H1 (cell line): Measurements from ENCODE around the gene PDYN. TPM values are rescaled to one million over a fixed set of nuclear protein-coding genes. Genes with fewer than 3 reads are reported as not detected.

Experiments
- CTCF ChIA-PET: fragments of 300-600 bp; sonication (Branson Sonifier 250); formaldehyde crosslinking; loops from one replicate; lab custom pipeline; 2021; ENCODE audit not compliant: partially characterized antibody; lab: Charles Lee
- POLR2A ChIA-PET: fragments of 300-600 bp; sonication (Branson Sonifier 250); formaldehyde crosslinking; loops from one replicate; lab custom pipeline; 2021; ENCODE audit warnings: inconsistent platforms; ENCODE audit not compliant: partially characterized antibody; lab: Charles Lee
- DNase-seq, 2 experiments: peaks; one replicate each; pipeline versions ENCODE4 v3.0.0 to v3.0.0-alpha.2; 2010 to 2022; ENCODE audit warnings: low spot score in 2 of 2, low read depth in 1 of 2, mixed read lengths in 1 of 2
- FAIRE-seq: peaks from 2 replicates; lab custom pipeline; 2011; peaks lifted over from hg19 to GRCh38; lab: Jason Lieb, UNC
- H2AFZ ChIP-seq: 2 replicates; pipeline ENCODE4 v1.8.1; 2012; ENCODE audit warnings: low read length, inconsistent platforms
- H2AK5ac ChIP-seq: 2 replicates; pipeline ENCODE4 v1.6.1; 2013; ENCODE audit warnings: low read depth, low read length
- H2BK120ac ChIP-seq: replicated peaks from 2 replicates; pipeline ENCODE3; 2013; ENCODE audit warnings: low read depth, low read length, inconsistent platforms
- H2BK12ac ChIP-seq: 2 replicates; pipeline ENCODE4 v1.6.1; 2013; ENCODE audit warnings: low read depth, low read length
- H2BK15ac ChIP-seq: 2 replicates; pipeline ENCODE4 v1.6.1; 2013; ENCODE audit warnings: low read length
- H2BK20ac ChIP-seq: 2 replicates; pipeline ENCODE4 v1.6.1; 2013; ENCODE audit warnings: low read length
- H2BK5ac ChIP-seq: 2 replicates; pipeline ENCODE4 v1.6.1; 2013; ENCODE audit warnings: low read depth, low read length
- H3K14ac ChIP-seq: 2 replicates; pipeline ENCODE4 v1.6.1; 2013; ENCODE audit warnings: inconsistent platforms; ENCODE audit not compliant: insufficient read length
- H3K18ac ChIP-seq: 2 replicates; pipeline ENCODE4 v1.6.1; 2013; ENCODE audit warnings: low read length; ENCODE audit errors: extremely low read depth
- H3K23ac ChIP-seq: 2 replicates; pipeline ENCODE4 v1.6.1; 2013; ENCODE audit warnings: inconsistent platforms; ENCODE audit not compliant: insufficient read length
- H3K23me2 ChIP-seq: 2 replicates; pipeline ENCODE4 v1.6.1; 2013; ENCODE audit warnings: low read depth, low read length
- H3K27ac ChIP-seq: 2 replicates; pipeline ENCODE4 v1.6.1; 2011; ENCODE audit warnings: low read depth, low read length, inconsistent platforms
- H3K27me3 ChIP-seq, 4 experiments: replicated peaks in 1 of 4; 1 replicate in 1 of 4; 2 replicates in 3 of 4; pipeline versions ENCODE4 v1.6.1 to v1.8.1; 2011 to 2013; ENCODE audit warnings: low read length in 3 of 4, mild to moderate bottlenecking in 3 of 4, inconsistent platforms in 2 of 4, mixed read lengths in 2 of 4, moderate library complexity in 1 of 4; ENCODE audit not compliant: control insufficient read depth in 3 of 4, insufficient read depth in 3 of 4; ENCODE audit errors: extremely low read depth in 1 of 4
- H3K36me3 ChIP-seq, 4 experiments: 2 replicates each; pipeline versions ENCODE4 v1.6.1 to v1.8.1; 2011 to 2013; ENCODE audit warnings: mild to moderate bottlenecking in 4 of 4, low read length in 3 of 4, moderate library complexity in 2 of 4, control low read depth in 1 of 4, inconsistent platforms in 1 of 4; ENCODE audit not compliant: insufficient read depth in 4 of 4, control insufficient read depth in 2 of 4
- H3K4ac ChIP-seq: replicated peaks from 2 replicates; pipeline ENCODE3; 2013; ENCODE audit warnings: low read length, low read depth, mixed read lengths, inconsistent platforms; ENCODE audit not compliant: insufficient read length
- H3K4me1 ChIP-seq, 4 experiments: replicated peaks in 1 of 4; 1 replicate in 1 of 4; 2 replicates in 3 of 4; pipeline versions ENCODE4 v1.6.1 to v1.8.1; 2011 to 2013; ENCODE audit warnings: low read length in 3 of 4, inconsistent platforms in 2 of 4, mixed read lengths in 1 of 4; ENCODE audit not compliant: insufficient read depth in 4 of 4, control insufficient read depth in 3 of 4
- H3K4me2 ChIP-seq, 2 experiments: 2 replicates each; pipeline versions ENCODE4 v1.6.1 to v1.8.1; 2011 to 2013; ENCODE audit warnings: low read depth in 2 of 2, low read length in 2 of 2, control low read depth in 1 of 2, inconsistent platforms in 1 of 2, mild to moderate bottlenecking in 1 of 2; ENCODE audit not compliant: insufficient read depth in 1 of 2
- H3K4me3 ChIP-seq, 4 experiments: fragments of 200-600, 300-600 bp in 1 of 4; sonication (generic), shearing (Covaris generic), sonication (Bioruptor Twin) in 1 of 4; 2 replicates each; pipeline versions ENCODE4 v1.5.1 to v1.8.1; 2011 to 2016; ENCODE audit warnings: low read length in 4 of 4, low read depth in 3 of 4, control low read depth in 2 of 4, inconsistent platforms in 2 of 4, mild to moderate bottlenecking in 2 of 4, mixed read lengths in 1 of 4, moderate library complexity in 1 of 4; ENCODE audit not compliant: insufficient read depth in 2 of 4; ENCODE audit errors: extremely low read depth in 1 of 4
- H3K56ac ChIP-seq: replicated peaks from 2 replicates; pipeline ENCODE3; 2013; ENCODE audit warnings: low read depth, mild to moderate bottlenecking, mixed read lengths, low read length, inconsistent platforms; ENCODE audit not compliant: insufficient read length
- H3K79me1 ChIP-seq: 2 replicates; pipeline ENCODE4 v1.6.1; 2013; ENCODE audit warnings: low read depth, low read length, control low read depth
- H3K79me2 ChIP-seq, 2 experiments: 2 replicates each; pipeline versions ENCODE4 v1.6.1 to v1.8.1; 2012 to 2013; ENCODE audit warnings: low read length in 2 of 2, mild to moderate bottlenecking in 2 of 2, inconsistent platforms in 1 of 2; ENCODE audit not compliant: insufficient read depth in 2 of 2, control insufficient read depth in 1 of 2
- H3K9ac ChIP-seq, 4 experiments: replicated peaks in 1 of 4; 1 replicate in 1 of 4; 2 replicates in 3 of 4; pipeline versions ENCODE4 v1.6.1 to v1.8.1; 2011 to 2013; ENCODE audit warnings: low read depth in 3 of 4, low read length in 3 of 4, control low read depth in 2 of 4, mild to moderate bottlenecking in 2 of 4, moderate library complexity in 2 of 4, inconsistent platforms in 1 of 4; ENCODE audit errors: extremely low read depth in 1 of 4
- H3K9me3 ChIP-seq, 2 experiments: 2 replicates each; pipeline versions ENCODE4 v1.6.1 to v1.8.1; 2012 to 2013; ENCODE audit warnings: mild to moderate bottlenecking in 2 of 2, moderate library complexity in 2 of 2, control low read depth in 1 of 2, inconsistent platforms in 1 of 2, low read depth in 1 of 2, low read length in 1 of 2, mixed read lengths in 1 of 2; ENCODE audit not compliant: insufficient read depth in 2 of 2
- H4K20me1 ChIP-seq, 2 experiments: replicated peaks in 1 of 2; 2 replicates each; pipeline versions ENCODE3 to v1.8.1; 2011 to 2013; ENCODE audit warnings: inconsistent platforms in 2 of 2, low read length in 2 of 2, mild to moderate bottlenecking in 1 of 2; ENCODE audit not compliant: insufficient read depth in 2 of 2, control insufficient read depth in 1 of 2
- H4K5ac ChIP-seq: 2 replicates; pipeline ENCODE4 v1.6.1; 2013; ENCODE audit warnings: low read length, low read depth, mixed read lengths, inconsistent platforms; ENCODE audit not compliant: insufficient read length
- H4K8ac ChIP-seq: 2 replicates; pipeline ENCODE4 v1.8.0; 2013; ENCODE audit warnings: mild to moderate bottlenecking, moderate library complexity, low read length, inconsistent platforms; ENCODE audit not compliant: insufficient read depth; ENCODE audit errors: extremely low read depth
- H4K91ac ChIP-seq: replicated peaks from 2 replicates; pipeline ENCODE3; 2013; ENCODE audit warnings: low read length, mixed read lengths, inconsistent platforms; ENCODE audit not compliant: insufficient read length
- E2F6 ChIP-seq: IDR thresholded peaks from 2 replicates; pipeline ENCODE4 v1.6.1; 2012; ENCODE audit warnings: inconsistent platforms
- SUZ12 ChIP-seq: fragments of 200-600 bp; sonication (generic); IDR thresholded peaks from 2 replicates; pipeline ENCODE4 v1.6.1; 2012; ENCODE audit warnings: mild to moderate bottlenecking, inconsistent platforms, low read length, moderate library complexity, mixed read lengths
- WGBS, 2 experiments: shearing (Covaris generic) in 1 of 2; methylation state at CpG; one replicate each; pipeline versions ENCODE4 v1.1.6 to v1.1.7; 2013 to 2015; ENCODE audit warnings: low lambda C conversion rate in 2 of 2, mixed read lengths in 2 of 2, inconsistent platforms in 1 of 2, low coverage in 1 of 2, missing lambda C conversion rate in 1 of 2; ENCODE audit not compliant: insufficient replicate concordance in 2 of 2, insufficient coverage in 1 of 2, insufficient read length in 1 of 2; ENCODE audit errors: extremely low coverage in 1 of 2, missing lambda C conversion rate in 1 of 2; 5-methylcytosine and 5-hydroxymethylcytosine counted together
- polyA plus RNA-seq, 7 experiments: library from polyadenylated mRNA; depleted of rRNA in 3 of 7; stranded (reverse) in 5 of 7; unstranded in 2 of 7; fragments of >200 nt in 5 of 7; fragments of 200-250 nt in 2 of 7; gene quantifications; 1 replicate in 5 of 7; 2 replicates in 1 of 7; 4 replicates in 1 of 7; pipeline versions ENCODE4 v1.2.1 to v1.2.3, GENCODE V29; 2011 to 2013; ENCODE audit warnings: missing spikeins in 2 of 7, mixed read lengths in 2 of 7
- total RNA-seq: library from RNA; stranded (reverse); fragmentation: NEBNext Ultra II Directional; extraction: Animal tissue kit (Norgen Biotek cat#: 25700); gene quantifications from 2 replicates; pipeline ENCODE4 v1.2.1, GENCODE V29; 2021

The PDYN gene
- total and polyA plus RNA-seq, 2 of the 8 experiments (the other 6 are each of a cell fraction or from before 2014, with no cell fraction given): 0.54 to 0.60 TPM

- Histone ChIP-seq H3K14ac (no peak overlapping the region), H3K4ac (no peak overlapping the region), H2BK12ac (0 out of 2 replicates have a peak overlapping the region, but pooled peaks have one; percentile 63), H3K27me3 (peaks cover 0 to 31% (median 17%) of the 10 kb centered on the region in 4 experiments; a peak in 6 of 7 replicates), H2AK5ac (no peak overlapping the region), H3K79me2 (no peaks in the 10 kb centered on the region), H3K18ac (peak overlapping the region; percentile 24; the same call in 1 of the 2 replicates), H2AFZ (no peak overlapping the region), H3K27ac (no peak overlapping the region), H3K56ac (no peak overlapping the region), H2BK15ac (no peak overlapping the region), H3K23ac (no peak overlapping the region), H3K4me2 (no peak overlapping the region), H4K5ac (no peak overlapping the region), H3K79me1 (no peaks in the 10 kb centered on the region), H4K20me1 (no peaks in the 10 kb centered on the region), H3K9ac (no peak overlapping the region), H3K36me3 (no peaks in the 10 kb centered on the region), H3K4me1 (peaks cover 2 to 22% (median 9%) of the 10 kb centered on the region in 4 experiments; a peak in 6 of 7 replicates), H3K23me2 (peaks cover 4% of the 10 kb centered on the region; the same call in 1 of the 2 replicates), H4K8ac (no peak overlapping the region), H3K9me3 (no peaks in the 10 kb centered on the region), H4K91ac (no peak overlapping the region), H2BK20ac (peak overlapping the region; percentile 1; the same call in 1 of the 2 replicates), H2BK120ac (no peak overlapping the region), H2BK5ac (no peak overlapping the region), H3K4me3 (no peak overlapping the region)
- no peak for FAIRE-seq
- no peak for DNase-seq
- WGBS, 2 experiments: 91% methylated on average over 9 of the region's 9 CpGs; no CpG with 5 or more reads in 1 of the 2 experiments
- ChIA-PET POLR2A (interaction anchor here (0.7 to 0.8 kb wide), 2 partner anchors 10 to 13 kb away, joined by 3 read pairs; no protein-coding TSS in a partner anchor), CTCF (interaction anchor here (0.6 to 1.4 kb wide), 3 partner anchors 48 to 143 kb away, joined by 3 to 5 read pairs (median 3); partner anchors contain the start of gene PDYN)
- TF ChIP-seq SUZ12 (no peak), E2F6 (peak; percentile 65; the same call in 1 of the 2 replicates)
Measured at GRCh38 chr20:1945134-1945618, 48.7 kb downstream of the PDYN start.
